NB4 (cell line): ENCODE data around the gene SRSF4.

ENCODE experiments used
- DNase-seq: peaks from one replicate; pipeline ENCODE4 v3.0.0; 2010; ENCODE audit warnings: low read depth
- H3K4me3 ChIP-seq: one replicate; pipeline ENCODE4 v1.5.1; 2011; ENCODE audit warnings: mild to moderate bottlenecking, low read depth, low read length, moderate library complexity
- MYC ChIP-seq: IDR thresholded peaks from 2 replicates; pipeline ENCODE4 v1.6.1; 2011; ENCODE audit warnings: low read depth, low read length
- POLR2A ChIP-seq: IDR thresholded peaks from 2 replicates; pipeline ENCODE4 v1.6.1; 2011; ENCODE audit warnings: mild to moderate bottlenecking; ENCODE audit not compliant: insufficient read length; ENCODE audit errors: extremely low read depth
- TF ChIP-seq, protein P1 (sequence below): IDR thresholded peaks from 2 replicates; pipeline ENCODE4 v1.6.1; 2011; ENCODE audit warnings: low read depth, low read length
- TF ChIP-seq, protein P2 (sequence below): IDR thresholded peaks from one replicate; pipeline ENCODE4 v1.5.1; 2012; ENCODE audit warnings: low read depth, low read length

SRSF4 gene

GRCh38 chr1:29148656-29149491 lies 32.8 kb downstream of the SRSF4 start:
- DNase-seq = no peak
- TF ChIP-seq POLR2A = no peak
- TF ChIP-seq MYC = no peak
- TF ChIP-seq, protein P1, sequence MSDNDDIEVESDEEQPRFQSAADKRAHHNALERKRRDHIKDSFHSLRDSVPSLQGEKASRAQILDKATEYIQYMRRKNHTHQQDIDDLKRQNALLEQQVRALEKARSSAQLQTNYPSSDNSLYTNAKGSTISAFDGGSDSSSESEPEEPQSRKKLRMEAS = no peak
- TF ChIP-seq, protein P2, sequence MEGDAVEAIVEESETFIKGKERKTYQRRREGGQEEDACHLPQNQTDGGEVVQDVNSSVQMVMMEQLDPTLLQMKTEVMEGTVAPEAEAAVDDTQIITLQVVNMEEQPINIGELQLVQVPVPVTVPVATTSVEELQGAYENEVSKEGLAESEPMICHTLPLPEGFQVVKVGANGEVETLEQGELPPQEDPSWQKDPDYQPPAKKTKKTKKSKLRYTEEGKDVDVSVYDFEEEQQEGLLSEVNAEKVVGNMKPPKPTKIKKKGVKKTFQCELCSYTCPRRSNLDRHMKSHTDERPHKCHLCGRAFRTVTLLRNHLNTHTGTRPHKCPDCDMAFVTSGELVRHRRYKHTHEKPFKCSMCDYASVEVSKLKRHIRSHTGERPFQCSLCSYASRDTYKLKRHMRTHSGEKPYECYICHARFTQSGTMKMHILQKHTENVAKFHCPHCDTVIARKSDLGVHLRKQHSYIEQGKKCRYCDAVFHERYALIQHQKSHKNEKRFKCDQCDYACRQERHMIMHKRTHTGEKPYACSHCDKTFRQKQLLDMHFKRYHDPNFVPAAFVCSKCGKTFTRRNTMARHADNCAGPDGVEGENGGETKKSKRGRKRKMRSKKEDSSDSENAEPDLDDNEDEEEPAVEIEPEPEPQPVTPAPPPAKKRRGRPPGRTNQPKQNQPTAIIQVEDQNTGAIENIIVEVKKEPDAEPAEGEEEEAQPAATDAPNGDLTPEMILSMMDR = no peak

DNA sequence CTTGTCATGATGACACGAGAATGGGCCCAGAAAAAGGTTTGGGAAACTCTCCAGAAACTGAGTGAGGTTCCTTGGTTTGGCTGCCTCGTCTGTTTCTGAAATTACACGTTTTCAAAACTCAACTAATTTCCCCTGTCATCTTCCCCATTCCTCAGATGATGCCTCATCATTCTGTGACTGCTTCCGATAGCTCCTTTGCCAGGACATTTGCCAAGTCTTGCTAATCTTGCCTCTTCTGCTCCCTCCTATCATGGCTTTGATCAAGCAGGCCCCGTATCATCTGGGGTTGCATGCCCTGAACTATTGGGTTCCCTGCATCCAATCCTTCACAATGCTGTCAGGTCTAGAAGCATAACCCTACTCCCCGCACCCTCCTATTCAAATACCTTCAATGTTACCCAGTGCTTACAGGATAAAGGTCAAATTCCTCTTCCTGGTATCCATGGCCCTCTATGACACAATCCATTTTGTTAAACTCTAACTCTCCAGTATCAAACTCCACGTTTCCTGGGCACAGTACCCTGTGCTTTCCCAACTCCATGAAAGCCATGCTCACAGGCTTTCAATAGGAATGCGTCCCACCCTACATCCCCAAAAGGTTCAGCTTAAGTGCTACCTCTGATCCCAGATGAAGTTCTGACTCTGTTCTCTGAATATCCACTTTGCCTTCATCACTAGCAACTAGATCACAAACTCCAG lies 35.8 kb downstream of the SRSF4 start:
- TF ChIP-seq POLR2A = no peak
- TF ChIP-seq, protein P2 = no peak
- no peak overlapping the region for H3K4me3 ChIP-seq
- DNase-seq = no peak

More at GRCh38 chr1:29148656-29149491, 32.8 kb downstream of the SRSF4 start:
- no peak overlapping the region for H3K4me3 ChIP-seq

- no peak overlapping the region for H3K4me3 ChIP-seq
- no peak for DNase-seq
- TF ChIP-seq, protein P1 = no peak
- TF ChIP-seq MYC = no peak
- TF ChIP-seq, protein P2 = no peak
- no peak for TF ChIP-seq POLR2A
Measured at GRCh38 chr1:29144178-29144577, 37.5 kb downstream of the SRSF4 start.

DNA sequence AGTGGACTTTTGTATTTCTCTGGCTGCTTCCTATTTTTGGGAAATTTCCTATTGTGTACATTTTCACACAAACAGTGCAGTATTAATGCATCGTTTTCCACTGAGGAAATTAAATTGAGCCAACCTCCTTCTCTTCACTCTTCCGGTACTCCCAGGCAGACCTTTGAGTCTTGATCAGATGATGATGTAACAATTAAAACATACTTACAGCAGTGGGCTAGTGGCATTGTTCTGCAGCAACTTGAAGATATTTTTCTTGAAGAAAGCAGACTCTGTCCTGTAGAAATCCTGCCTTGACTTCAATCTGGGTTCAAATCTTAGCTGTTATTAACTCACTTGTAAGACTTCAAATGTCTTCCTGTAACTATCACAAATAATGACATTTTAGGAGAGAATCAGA lies 39.0 kb downstream of the SRSF4 start:
- no peak for DNase-seq
- TF ChIP-seq, protein P2 = no peak
- TF ChIP-seq, protein P1 = no peak
- TF ChIP-seq POLR2A = no peak
- TF ChIP-seq MYC = no peak
- H3K4me3 ChIP-seq = no peak overlapping the region

DNA sequence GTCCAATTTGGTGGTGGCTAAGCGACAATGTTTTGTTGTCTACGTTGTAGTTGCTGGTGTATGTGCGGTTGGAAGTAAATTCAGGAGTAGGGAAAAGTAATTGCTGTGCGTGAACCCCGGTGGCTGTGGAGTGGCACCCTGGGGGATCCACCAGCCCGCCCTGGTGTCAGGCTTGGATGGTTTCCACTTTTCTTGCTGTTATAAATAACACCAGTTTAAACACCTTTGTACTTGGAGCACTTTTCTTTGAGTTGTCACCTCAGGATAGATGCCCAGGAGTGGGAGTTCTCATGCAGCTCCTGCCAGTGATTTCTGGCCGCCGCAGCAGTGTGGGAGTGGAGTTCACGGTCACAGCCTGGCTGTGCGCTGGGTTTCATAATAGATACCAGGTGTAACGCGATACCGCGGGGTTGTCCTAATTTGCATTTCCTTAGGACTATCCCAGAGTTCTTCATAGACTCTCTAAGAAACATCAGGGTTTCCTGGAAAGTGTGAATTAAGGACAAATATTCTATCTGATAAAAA lies 45.2 kb downstream of the SRSF4 start:
- TF ChIP-seq, protein P1 = no peak
- TF ChIP-seq, protein P2 = no peak
- no peak for TF ChIP-seq POLR2A
- no peak for TF ChIP-seq MYC
- H3K4me3 ChIP-seq = no peak overlapping the region
- peak; percentile 29 for DNase-seq
